Loucy (cell line): ENCODE measurements around the gene CNN2.

Experiments
- EZH2phosphoT487 ChIP-seq: fragments of 200-600 bp; IDR thresholded peaks from 2 replicates; pipeline ENCODE4 v1.6.1; 2018; ENCODE audit warnings: antibody characterized with exemption, mild to moderate bottlenecking, moderate library complexity, borderline replicate concordance
- TF ChIP-seq, protein P1 (sequence below): fragments of 200-600 bp; sonication (generic); conservative IDR thresholded peaks from 2 replicates; pipeline ENCODE4 v1.5.1; 2014; ENCODE audit warnings: mild to moderate bottlenecking, antibody characterized with exemption, low read length

DNA sequence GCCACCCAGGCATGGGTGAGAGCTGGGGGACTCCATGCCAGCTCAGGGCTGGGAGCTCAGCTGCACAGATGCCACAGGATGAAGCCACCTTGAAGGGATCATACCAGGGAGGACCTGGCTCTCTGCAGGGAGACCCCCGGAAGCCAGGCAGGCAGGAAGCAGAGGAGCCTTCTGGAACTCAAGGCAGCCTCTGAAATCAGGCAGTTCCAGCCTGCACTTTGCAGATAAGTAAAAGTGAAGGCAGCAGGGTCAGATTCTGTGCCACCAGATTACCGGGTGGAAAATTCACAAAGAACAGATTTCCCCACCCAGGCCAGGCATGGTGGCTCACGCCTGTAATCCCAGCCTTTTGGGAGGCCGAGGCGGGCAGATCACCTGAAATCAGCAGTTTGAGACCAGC lies 8.0 kb upstream of the CNN2 start:
- TF ChIP-seq, protein P1, sequence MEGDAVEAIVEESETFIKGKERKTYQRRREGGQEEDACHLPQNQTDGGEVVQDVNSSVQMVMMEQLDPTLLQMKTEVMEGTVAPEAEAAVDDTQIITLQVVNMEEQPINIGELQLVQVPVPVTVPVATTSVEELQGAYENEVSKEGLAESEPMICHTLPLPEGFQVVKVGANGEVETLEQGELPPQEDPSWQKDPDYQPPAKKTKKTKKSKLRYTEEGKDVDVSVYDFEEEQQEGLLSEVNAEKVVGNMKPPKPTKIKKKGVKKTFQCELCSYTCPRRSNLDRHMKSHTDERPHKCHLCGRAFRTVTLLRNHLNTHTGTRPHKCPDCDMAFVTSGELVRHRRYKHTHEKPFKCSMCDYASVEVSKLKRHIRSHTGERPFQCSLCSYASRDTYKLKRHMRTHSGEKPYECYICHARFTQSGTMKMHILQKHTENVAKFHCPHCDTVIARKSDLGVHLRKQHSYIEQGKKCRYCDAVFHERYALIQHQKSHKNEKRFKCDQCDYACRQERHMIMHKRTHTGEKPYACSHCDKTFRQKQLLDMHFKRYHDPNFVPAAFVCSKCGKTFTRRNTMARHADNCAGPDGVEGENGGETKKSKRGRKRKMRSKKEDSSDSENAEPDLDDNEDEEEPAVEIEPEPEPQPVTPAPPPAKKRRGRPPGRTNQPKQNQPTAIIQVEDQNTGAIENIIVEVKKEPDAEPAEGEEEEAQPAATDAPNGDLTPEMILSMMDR, result no peak
- no peak for TF ChIP-seq EZH2phosphoT487
